Upper lobe of left lung (tissue), 4 donors: Measurements from ENCODE around the gene TCHH.

ENCODE experiments used
- CTCF ChIP-seq, 6 experiments: fragments of 450-650 bp in 4 of 6; fragments of 200-600 bp in 2 of 6; sonication (generic) in 2 of 6; IDR thresholded peaks; one replicate each; pipeline ENCODE4 v1.5.1; 2016 to 2019; ENCODE audit warnings: antibody characterized with exemption in 6 of 6
- EP300 ChIP-seq, 4 donors: sonication (generic); formaldehyde crosslinking; IDR thresholded peaks; one replicate each; pipeline ENCODE4 v1.5.1; 2017; ENCODE audit warnings: antibody characterized with exemption in 4 of 4, control low read depth in 2 of 4
- POLR2A ChIP-seq, 4 donors: fragments of 450-650 bp; IDR thresholded peaks; one replicate each; pipeline ENCODE4 v1.5.1; 2016 to 2017; ENCODE audit warnings: antibody characterized with exemption in 4 of 4, mild to moderate bottlenecking in 2 of 4
- POLR2AphosphoS5 ChIP-seq, 2 donors: sonication (generic); formaldehyde crosslinking; IDR thresholded peaks; one replicate each; pipeline ENCODE4 v1.5.1; 2017; ENCODE audit warnings: antibody characterized with exemption in 2 of 2

GRCh38 chr1:152107984-152108881 is 7.0 kb downstream of the TCHH start:
- TF ChIP-seq CTCF (IDR thresholded peaks at IDR 0.05) = no peak
- no peak for TF ChIP-seq EP300 (IDR thresholded peaks at IDR 0.05)
- no peak for TF ChIP-seq POLR2AphosphoS5 (IDR thresholded peaks at IDR 0.05)
- no peak for TF ChIP-seq POLR2A (IDR thresholded peaks at IDR 0.05)
